ENCODE data around the gene RSL1D1. TPM values are rescaled to one million over a fixed set of nuclear protein-coding genes. Genes with fewer than 3 reads are reported as not detected.
A peak's percentile ranks its signal among the peaks of the same experiment; 100 is the strongest.

The RSL1D1 gene
- total and polyA plus RNA-seq, 10 of the 15 experiments (the other 5 are each of a cell fraction or from before 2014, with no cell fraction given): 106 to 535 (median 304) TPM

DNA sequence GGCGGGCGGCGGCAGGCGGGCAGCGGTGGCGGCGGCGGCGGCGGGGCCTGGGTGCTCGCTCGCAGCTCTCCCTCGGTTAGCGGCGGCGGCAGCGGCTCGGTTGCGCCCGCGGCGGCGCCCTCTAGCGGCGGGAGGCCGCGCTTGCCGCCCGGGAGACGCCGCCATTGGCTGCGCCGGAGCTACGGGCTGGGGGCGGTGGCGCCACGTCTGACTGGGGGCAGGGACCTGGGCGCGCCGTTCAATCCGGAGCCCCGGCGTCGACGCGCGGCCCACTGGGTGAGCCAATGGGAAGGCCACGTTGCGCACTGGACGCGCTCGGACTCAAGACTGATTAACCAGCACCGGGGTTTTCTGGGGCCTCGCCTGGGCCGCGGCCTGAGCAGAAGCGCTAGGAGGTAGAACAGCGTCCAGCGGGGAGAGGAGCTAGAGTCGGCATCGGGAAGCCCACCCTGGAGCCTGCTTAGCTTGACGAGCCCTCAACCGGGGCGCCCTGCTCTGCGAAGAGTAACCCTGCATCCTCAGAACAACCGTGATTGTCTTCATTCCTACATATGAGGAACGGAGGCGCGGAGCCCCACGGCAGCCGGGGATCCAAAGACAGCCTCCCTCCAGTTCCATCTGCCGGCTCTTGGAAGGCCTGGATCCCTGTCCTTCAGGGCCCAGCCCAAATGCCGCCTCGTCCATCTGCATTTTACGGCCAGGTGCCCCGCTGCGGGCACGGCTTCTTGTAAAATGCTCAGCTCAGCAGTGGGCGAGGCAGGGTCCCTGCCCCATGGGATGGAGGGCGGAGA, 54.0 kb downstream of the RSL1D1 start, which contains the start of gene ZC3H7A (continued):
- TF ChIP-seq SUPT20H (IDR thresholded peaks at IDR 0.05; ENCODE audit: borderline replicate concordance, control insufficient read depth, low read depth, low read length) (no peak), ZZZ3 (IDR thresholded peaks at IDR 0.05; ENCODE audit: control insufficient read depth, insufficient read length, low read depth) (no peak), EED (IDR thresholded peaks at IDR 0.05; ENCODE audit: low read depth) (0 out of 2 replicates have a peak, but pooled peaks have one; percentile 3), NR2F1 (conservative IDR thresholded peaks at IDR 0.05) (peak; percentile 66), KLF5 (IDR thresholded peaks at IDR 0.05; ENCODE audit: partially characterized antibody) (no peak), NBN (IDR thresholded peaks at IDR 0.05) (peak; percentile 62), SREBF1 (IDR thresholded peaks at IDR 0.05; ENCODE audit: low read length) (no peak), ZNF622 (IDR thresholded peaks at IDR 0.05) (no peak), SMAD1 (IDR thresholded peaks at IDR 0.05; ENCODE audit: low read depth, partially characterized antibody) (no peak), CHD1 (IDR thresholded peaks at IDR 0.05; ENCODE audit: low read depth, low read length) (no peak), CBX5 (IDR thresholded peaks at IDR 0.05; ENCODE audit: low read depth) (0 out of 2 replicates have a peak, but pooled peaks have one; percentile 79), POLR2AphosphoS2 (IDR thresholded peaks at IDR 0.05; ENCODE audit: low read depth, low read length) (peak; percentile 86; the same call in 1 of the 2 replicates), NFXL1 (IDR thresholded peaks at IDR 0.05; ENCODE audit: borderline replicate concordance) (no peak), SMARCA5 (IDR thresholded peaks at IDR 0.05) (peak; percentile 98), SUZ12 (IDR thresholded peaks at IDR 0.05; ENCODE audit: unreplicated experiment) (no peak), TBL1XR1 (IDR thresholded peaks at IDR 0.05; ENCODE audit: low read depth, low read length) (no peak), FOXM1 (IDR thresholded peaks at IDR 0.05; ENCODE audit: low read depth, low read length) (no peak; the same call in 1 of the 2 replicates), MEF2B (IDR thresholded peaks at IDR 0.05; ENCODE audit: partially characterized antibody, poor library complexity, severe bottlenecking) (peak; percentile 38), ESRRA (IDR thresholded peaks at IDR 0.05; ENCODE audit: low read length) (no peak)
- TF ChIP-seq, protein P1, sequence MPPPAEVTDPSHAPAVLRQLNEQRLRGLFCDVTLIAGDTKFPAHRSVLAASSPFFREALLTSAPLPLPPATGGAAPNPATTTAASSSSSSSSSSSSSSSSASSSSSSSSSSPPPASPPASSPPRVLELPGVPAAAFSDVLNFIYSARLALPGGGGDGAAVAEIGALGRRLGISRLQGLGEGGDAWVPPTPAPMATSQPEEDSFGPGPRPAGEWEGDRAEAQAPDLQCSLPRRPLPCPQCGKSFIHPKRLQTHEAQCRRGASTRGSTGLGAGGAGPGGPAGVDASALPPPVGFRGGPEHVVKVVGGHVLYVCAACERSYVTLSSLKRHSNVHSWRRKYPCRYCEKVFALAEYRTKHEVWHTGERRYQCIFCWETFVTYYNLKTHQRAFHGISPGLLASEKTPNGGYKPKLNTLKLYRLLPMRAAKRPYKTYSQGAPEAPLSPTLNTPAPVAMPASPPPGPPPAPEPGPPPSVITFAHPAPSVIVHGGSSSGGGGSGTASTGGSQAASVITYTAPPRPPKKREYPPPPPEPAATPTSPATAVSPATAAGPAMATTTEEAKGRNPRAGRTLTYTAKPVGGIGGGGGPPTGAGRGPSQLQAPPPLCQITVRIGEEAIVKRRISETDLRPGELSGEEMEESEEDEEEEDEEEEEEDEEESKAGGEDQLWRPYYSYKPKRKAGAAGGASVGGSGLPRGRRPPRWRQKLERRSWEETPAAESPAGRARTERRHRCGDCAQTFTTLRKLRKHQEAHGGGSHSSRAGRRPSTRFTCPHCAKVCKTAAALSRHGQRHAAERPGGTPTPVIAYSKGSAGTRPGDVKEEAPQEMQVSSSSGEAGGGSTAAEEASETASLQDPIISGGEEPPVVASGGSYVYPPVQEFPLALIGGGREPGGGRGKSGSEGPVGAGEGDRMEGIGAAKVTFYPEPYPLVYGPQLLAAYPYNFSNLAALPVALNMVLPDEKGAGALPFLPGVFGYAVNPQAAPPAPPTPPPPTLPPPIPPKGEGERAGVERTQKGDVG (CRISPR knock-in tag; IDR thresholded peaks at IDR 0.05): no peak
- TF ChIP-seq, protein P2, sequence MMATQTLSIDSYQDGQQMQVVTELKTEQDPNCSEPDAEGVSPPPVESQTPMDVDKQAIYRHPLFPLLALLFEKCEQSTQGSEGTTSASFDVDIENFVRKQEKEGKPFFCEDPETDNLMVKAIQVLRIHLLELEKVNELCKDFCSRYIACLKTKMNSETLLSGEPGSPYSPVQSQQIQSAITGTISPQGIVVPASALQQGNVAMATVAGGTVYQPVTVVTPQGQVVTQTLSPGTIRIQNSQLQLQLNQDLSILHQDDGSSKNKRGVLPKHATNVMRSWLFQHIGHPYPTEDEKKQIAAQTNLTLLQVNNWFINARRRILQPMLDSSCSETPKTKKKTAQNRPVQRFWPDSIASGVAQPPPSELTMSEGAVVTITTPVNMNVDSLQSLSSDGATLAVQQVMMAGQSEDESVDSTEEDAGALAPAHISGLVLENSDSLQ (IDR thresholded peaks at IDR 0.05): peak; percentile 43; the same call in 1 of the 2 replicates
- TF ChIP-seq, protein P3, sequence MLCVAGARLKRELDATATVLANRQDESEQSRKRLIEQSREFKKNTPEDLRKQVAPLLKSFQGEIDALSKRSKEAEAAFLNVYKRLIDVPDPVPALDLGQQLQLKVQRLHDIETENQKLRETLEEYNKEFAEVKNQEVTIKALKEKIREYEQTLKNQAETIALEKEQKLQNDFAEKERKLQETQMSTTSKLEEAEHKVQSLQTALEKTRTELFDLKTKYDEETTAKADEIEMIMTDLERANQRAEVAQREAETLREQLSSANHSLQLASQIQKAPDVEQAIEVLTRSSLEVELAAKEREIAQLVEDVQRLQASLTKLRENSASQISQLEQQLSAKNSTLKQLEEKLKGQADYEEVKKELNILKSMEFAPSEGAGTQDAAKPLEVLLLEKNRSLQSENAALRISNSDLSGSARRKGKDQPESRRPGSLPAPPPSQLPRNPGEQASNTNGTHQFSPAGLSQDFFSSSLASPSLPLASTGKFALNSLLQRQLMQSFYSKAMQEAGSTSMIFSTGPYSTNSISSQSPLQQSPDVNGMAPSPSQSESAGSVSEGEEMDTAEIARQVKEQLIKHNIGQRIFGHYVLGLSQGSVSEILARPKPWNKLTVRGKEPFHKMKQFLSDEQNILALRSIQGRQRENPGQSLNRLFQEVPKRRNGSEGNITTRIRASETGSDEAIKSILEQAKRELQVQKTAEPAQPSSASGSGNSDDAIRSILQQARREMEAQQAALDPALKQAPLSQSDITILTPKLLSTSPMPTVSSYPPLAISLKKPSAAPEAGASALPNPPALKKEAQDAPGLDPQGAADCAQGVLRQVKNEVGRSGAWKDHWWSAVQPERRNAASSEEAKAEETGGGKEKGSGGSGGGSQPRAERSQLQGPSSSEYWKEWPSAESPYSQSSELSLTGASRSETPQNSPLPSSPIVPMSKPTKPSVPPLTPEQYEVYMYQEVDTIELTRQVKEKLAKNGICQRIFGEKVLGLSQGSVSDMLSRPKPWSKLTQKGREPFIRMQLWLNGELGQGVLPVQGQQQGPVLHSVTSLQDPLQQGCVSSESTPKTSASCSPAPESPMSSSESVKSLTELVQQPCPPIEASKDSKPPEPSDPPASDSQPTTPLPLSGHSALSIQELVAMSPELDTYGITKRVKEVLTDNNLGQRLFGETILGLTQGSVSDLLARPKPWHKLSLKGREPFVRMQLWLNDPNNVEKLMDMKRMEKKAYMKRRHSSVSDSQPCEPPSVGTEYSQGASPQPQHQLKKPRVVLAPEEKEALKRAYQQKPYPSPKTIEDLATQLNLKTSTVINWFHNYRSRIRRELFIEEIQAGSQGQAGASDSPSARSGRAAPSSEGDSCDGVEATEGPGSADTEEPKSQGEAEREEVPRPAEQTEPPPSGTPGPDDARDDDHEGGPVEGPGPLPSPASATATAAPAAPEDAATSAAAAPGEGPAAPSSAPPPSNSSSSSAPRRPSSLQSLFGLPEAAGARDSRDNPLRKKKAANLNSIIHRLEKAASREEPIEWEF (IDR thresholded peaks at IDR 0.05; ENCODE audit: insufficient replicate concordance, low read depth, low read length): no peak

Measured in GM12878 (cell line).